ENCODE measurements around the gene ITGAV. TPM values are rescaled to one million over a fixed set of nuclear protein-coding genes. Genes with fewer than 3 reads are reported as not detected.

ITGAV gene
- total and polyA plus RNA-seq, 4 experiments from 2014 or later, result 1.2 to 12.0 (median 6.7) TPM

GRCh38 chr2:186691900-186692299 lies 102.0 kb downstream of the ITGAV start:
- intact Hi-C loops (cut with micrococcal nuclease), result no loop called here
- no peaks in the 10 kb centered on the region for H3K36me3 ChIP-seq (ENCODE audit: insufficient read depth, low read length)
- H3K27me3 ChIP-seq (ENCODE audit: insufficient read depth, low read length), result peaks cover 10% of the 10 kb centered on the region
- H3K4me1 ChIP-seq (ENCODE audit: insufficient read depth, low read length), result peaks cover 4% of the 10 kb centered on the region
- Mint-ChIP-seq H3K27ac (no peak overlapping the region), H3K4me3 (peak overlapping the region in 1 of 8 donors; percentile 28), H3K9me3 (peaks cover 0 to 18% (median 13%) of the 10 kb centered on the region in 8 donors), H3K27me3 (peaks cover 25 to 26% of the 10 kb centered on the region in 2 donors), H3K4me1 (peaks cover 6 to 13% (median 7%) of the 10 kb centered on the region in 4 donors), H3K36me3 (no peaks in the 10 kb centered on the region)
- no peak overlapping the region for H3K4me3 ChIP-seq (ENCODE audit: low read length in 2 of 2)
- no peak overlapping the region for H3K27ac ChIP-seq (ENCODE audit: low read depth, low read length)
- peaks cover 0 to 9% of the 10 kb centered on the region in 2 donors for H3K9me3 ChIP-seq (ENCODE audit: control insufficient read depth in 1 of 2, low read length in 2 of 2)
- no peak for DNase-seq
- CTCF ChIA-PET (ENCODE audit: partially characterized antibody), result no interaction called here
- POLR2A ChIA-PET (ENCODE audit: partially characterized antibody), result no interaction called here

GRCh38 chr2:186693446-186693832 lies 103.6 kb downstream of the ITGAV start:
- intact Hi-C loops (cut with micrococcal nuclease), result no loop called here
- DNase-seq, result no peak
- Mint-ChIP-seq H3K9me3 (peaks cover 0 to 4% (median 1%) of the 10 kb centered on the region in 8 donors), H3K4me3 (peak overlapping the region in 5 of 8 donors; percentile 10 to 52 (median 21)), H3K27ac (no peak overlapping the region), H3K36me3 (no peaks in the 10 kb centered on the region), H3K4me1 (peaks cover 6 to 13% (median 7%) of the 10 kb centered on the region in 4 donors), H3K27me3 (peaks cover 26% of the 10 kb centered on the region in 2 donors)
- Histone ChIP-seq H3K9me3 (ENCODE audit: control insufficient read depth in 1 of 2, low read length in 2 of 2) (no peaks in the 10 kb centered on the region), H3K36me3 (ENCODE audit: insufficient read depth, low read length) (no peaks in the 10 kb centered on the region), H3K4me1 (ENCODE audit: insufficient read depth, low read length) (peaks cover 4% of the 10 kb centered on the region), H3K27me3 (ENCODE audit: insufficient read depth, low read length) (peaks cover 10% of the 10 kb centered on the region), H3K4me3 (ENCODE audit: low read length in 2 of 2) (peak overlapping the region in 1 of 2 donors; percentile 47), H3K27ac (ENCODE audit: low read depth, low read length) (no peak overlapping the region)
- POLR2A ChIA-PET (ENCODE audit: partially characterized antibody), result no interaction called here
- CTCF ChIA-PET (ENCODE audit: partially characterized antibody), result no interaction called here

- ChIA-PET POLR2A (ENCODE audit: partially characterized antibody) (no interaction called here), CTCF (ENCODE audit: partially characterized antibody) (no interaction called here)
- DNase-seq, result no peak
- peaks cover 10% of the 10 kb centered on the region for H3K27me3 ChIP-seq (ENCODE audit: insufficient read depth, low read length)
- no peaks in the 10 kb centered on the region for H3K9me3 ChIP-seq (ENCODE audit: control insufficient read depth in 1 of 2, low read length in 2 of 2)
- Mint-ChIP-seq H3K36me3 (no peaks in the 10 kb centered on the region), H3K27ac (no peak overlapping the region), H3K4me3 (peak overlapping the region in 5 of 8 donors; percentile 2 to 63 (median 30)), H3K4me1 (peaks cover 6 to 13% (median 7%) of the 10 kb centered on the region in 4 donors), H3K27me3 (peaks cover 33 to 35% of the 10 kb centered on the region in 2 donors), H3K9me3 (peaks cover 0 to 1% (median 0%) of the 10 kb centered on the region in 8 donors)
- H3K27ac ChIP-seq (ENCODE audit: low read depth, low read length), result no peak overlapping the region
- H3K36me3 ChIP-seq (ENCODE audit: insufficient read depth, low read length), result no peaks in the 10 kb centered on the region
- peaks cover 4% of the 10 kb centered on the region for H3K4me1 ChIP-seq (ENCODE audit: insufficient read depth, low read length)
- H3K4me3 ChIP-seq (ENCODE audit: low read length in 2 of 2), result no peak overlapping the region
- intact Hi-C loops (cut with micrococcal nuclease), result no loop called here
Measured at GRCh38 chr2:186695081-186695756, 105.4 kb downstream of the ITGAV start.

DNA sequence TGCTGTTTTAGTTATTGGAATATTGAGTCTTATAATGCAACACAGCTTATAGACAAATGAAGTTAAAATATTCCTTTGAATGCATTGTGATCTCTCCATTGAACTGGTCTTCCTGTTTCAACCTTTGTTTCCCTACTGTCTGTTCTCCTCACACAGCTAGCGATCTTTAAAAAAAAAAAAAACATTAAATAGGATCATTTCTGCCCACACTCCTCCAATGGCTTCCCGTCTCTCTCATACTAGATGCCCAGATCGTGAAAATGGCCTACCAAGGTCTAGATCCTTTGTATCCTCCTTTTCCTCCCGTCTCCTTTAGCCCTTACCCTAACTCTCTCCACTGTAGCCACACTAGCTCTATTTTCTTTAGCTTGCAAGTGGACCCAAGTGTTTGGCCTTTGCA lies 106.4 kb downstream of the ITGAV start:
- ChIA-PET CTCF (ENCODE audit: partially characterized antibody) (no interaction called here), POLR2A (ENCODE audit: partially characterized antibody) (no interaction called here)
- H3K9me3 ChIP-seq (ENCODE audit: control insufficient read depth in 1 of 2, low read length in 2 of 2), result no peaks in the 10 kb centered on the region
- peaks cover 4% of the 10 kb centered on the region for H3K4me1 ChIP-seq (ENCODE audit: insufficient read depth, low read length)
- H3K27me3 Mint-ChIP-seq, result peaks cover 37 to 38% of the 10 kb centered on the region in 2 donors
- intact Hi-C loops (cut with micrococcal nuclease), result no loop called here
- no peak for DNase-seq
- peaks cover 6 to 13% (median 7%) of the 10 kb centered on the region in 4 donors for H3K4me1 Mint-ChIP-seq
- H3K9me3 Mint-ChIP-seq, result peaks cover 0 to 1% (median 0%) of the 10 kb centered on the region in 8 donors
- no peak overlapping the region for H3K27ac ChIP-seq (ENCODE audit: low read depth, low read length)
- H3K4me3 ChIP-seq (ENCODE audit: low read length in 2 of 2), result no peak overlapping the region
- H3K4me3 Mint-ChIP-seq, result no peak overlapping the region
- no peaks in the 10 kb centered on the region for H3K36me3 Mint-ChIP-seq
- no peak overlapping the region for H3K27ac Mint-ChIP-seq
- no peaks in the 10 kb centered on the region for H3K36me3 ChIP-seq (ENCODE audit: insufficient read depth, low read length)
- peaks cover 10% of the 10 kb centered on the region for H3K27me3 ChIP-seq (ENCODE audit: insufficient read depth, low read length)

DNA sequence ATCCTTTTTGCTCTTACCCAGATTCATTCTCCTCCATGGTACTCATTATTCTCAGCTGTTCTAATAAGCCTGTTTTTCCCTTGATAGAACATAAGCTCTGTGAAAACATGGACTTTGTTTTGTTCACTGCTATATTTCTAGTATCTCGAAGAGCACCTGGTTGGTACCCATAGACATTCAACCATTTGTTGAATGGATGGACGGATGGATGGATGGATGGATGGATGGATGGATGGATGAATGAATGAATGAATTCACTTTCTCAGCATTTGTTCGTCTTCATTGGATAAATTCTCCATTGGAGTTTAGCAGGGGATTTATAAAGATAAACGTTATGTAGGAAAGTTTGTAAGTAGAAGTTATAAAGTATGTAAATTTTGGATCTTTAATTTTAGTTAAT lies 106.9 kb downstream of the ITGAV start:
- peaks cover 10% of the 10 kb centered on the region for H3K27me3 ChIP-seq (ENCODE audit: insufficient read depth, low read length)
- no peaks in the 10 kb centered on the region for H3K36me3 ChIP-seq (ENCODE audit: insufficient read depth, low read length)
- no peak for DNase-seq
- Mint-ChIP-seq H3K4me3 (no peak overlapping the region), H3K4me1 (peaks cover 6 to 13% (median 7%) of the 10 kb centered on the region in 4 donors), H3K9me3 (peaks cover 0 to 1% (median 0%) of the 10 kb centered on the region in 8 donors), H3K27me3 (peaks cover 35 to 42% of the 10 kb centered on the region in 2 donors), H3K27ac (no peak overlapping the region), H3K36me3 (no peaks in the 10 kb centered on the region)
- H3K9me3 ChIP-seq (ENCODE audit: control insufficient read depth in 1 of 2, low read length in 2 of 2), result no peaks in the 10 kb centered on the region
- intact Hi-C loops (cut with micrococcal nuclease), result no loop called here
- no peak overlapping the region for H3K4me3 ChIP-seq (ENCODE audit: low read length in 2 of 2)
- H3K4me1 ChIP-seq (ENCODE audit: insufficient read depth, low read length), result peaks cover 4% of the 10 kb centered on the region
- H3K27ac ChIP-seq (ENCODE audit: low read depth, low read length), result no peak overlapping the region
- POLR2A ChIA-PET (ENCODE audit: partially characterized antibody), result no interaction called here
- CTCF ChIA-PET (ENCODE audit: partially characterized antibody), result no interaction called here

GRCh38 chr2:186697536-186697935 lies 107.7 kb downstream of the ITGAV start:
- POLR2A ChIA-PET (ENCODE audit: partially characterized antibody), result no interaction called here
- Histone ChIP-seq H3K27ac (ENCODE audit: low read depth, low read length) (no peak overlapping the region), H3K9me3 (ENCODE audit: control insufficient read depth in 1 of 2, low read length in 2 of 2) (no peaks in the 10 kb centered on the region), H3K4me1 (ENCODE audit: insufficient read depth, low read length) (peaks cover 4% of the 10 kb centered on the region), H3K36me3 (ENCODE audit: insufficient read depth, low read length) (no peaks in the 10 kb centered on the region), H3K27me3 (ENCODE audit: insufficient read depth, low read length) (peaks cover 10% of the 10 kb centered on the region), H3K4me3 (ENCODE audit: low read length in 2 of 2) (no peak overlapping the region)
- Mint-ChIP-seq H3K36me3 (no peaks in the 10 kb centered on the region), H3K4me3 (no peak overlapping the region), H3K4me1 (peaks cover 6 to 13% (median 7%) of the 10 kb centered on the region in 4 donors), H3K27ac (no peak overlapping the region), H3K9me3 (peaks cover 0 to 1% (median 0%) of the 10 kb centered on the region in 8 donors), H3K27me3 (peaks cover 30 to 41% of the 10 kb centered on the region in 2 donors)
- no peak for DNase-seq
- CTCF ChIA-PET (ENCODE audit: partially characterized antibody), result no interaction called here
- intact Hi-C loops (cut with micrococcal nuclease), result no loop called here

DNA sequence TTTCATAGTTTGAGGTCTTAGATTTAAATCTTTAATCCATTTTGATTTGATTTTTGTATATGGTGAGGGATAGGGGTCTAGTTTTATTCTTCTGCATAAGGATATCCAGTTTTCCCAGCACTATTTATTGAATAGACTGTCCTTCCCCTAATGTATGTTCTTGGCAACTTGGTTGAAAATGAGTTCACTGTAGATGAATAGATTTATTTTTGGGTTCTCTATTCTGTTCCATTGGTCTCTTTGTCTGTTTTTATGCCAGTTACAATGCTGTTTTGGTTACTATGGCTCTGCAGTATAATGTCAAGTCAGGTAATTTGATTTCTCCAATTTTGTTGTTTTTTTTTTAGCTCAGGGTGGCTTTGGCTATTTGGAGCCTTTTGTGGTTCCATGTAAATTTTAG lies 109.9 kb downstream of the ITGAV start:
- no peak overlapping the region for H3K27ac ChIP-seq (ENCODE audit: low read depth, low read length)
- intact Hi-C loops (cut with micrococcal nuclease), result no loop called here
- H3K27me3 Mint-ChIP-seq, result peaks cover 23 to 33% of the 10 kb centered on the region in 2 donors

More for the DNA sequence above, 109.9 kb downstream of the ITGAV start:
- Mint-ChIP-seq H3K9me3 (no peaks in the 10 kb centered on the region), H3K4me3 (no peak overlapping the region), H3K27ac (no peak overlapping the region), H3K36me3 (no peaks in the 10 kb centered on the region), H3K4me1 (peaks cover 1 to 8% (median 4%) of the 10 kb centered on the region in 4 donors)
- ChIA-PET CTCF (ENCODE audit: partially characterized antibody) (no interaction called here), POLR2A (ENCODE audit: partially characterized antibody) (no interaction called here)
- Histone ChIP-seq H3K4me3 (ENCODE audit: low read length in 2 of 2) (no peak overlapping the region), H3K4me1 (ENCODE audit: insufficient read depth, low read length) (no peaks in the 10 kb centered on the region), H3K9me3 (ENCODE audit: control insufficient read depth in 1 of 2, low read length in 2 of 2) (no peaks in the 10 kb centered on the region), H3K27me3 (ENCODE audit: insufficient read depth, low read length) (peaks cover 10% of the 10 kb centered on the region), H3K36me3 (ENCODE audit: insufficient read depth, low read length) (no peaks in the 10 kb centered on the region)
- DNase-seq, result no peak

Data from CD4-positive, alpha-beta memory T cell (primary cell).